Measurements from ENCODE around the gene ZC3H7B.
"Not testable (repeated sequence)": the region's sequence is repeated elsewhere in the genome, so short reads cannot be mapped to it uniquely, and the experiment has no call there.

- TF ChIP-seq CTCF, POLR2A (IDR thresholded peaks at IDR 0.05): not testable (repeated sequence)
Measured at GRCh38 chr22:41402851-41403250, 101.5 kb downstream of the ZC3H7B start.
